Right lung (tissue), 10 donors: ENCODE results near the gene ANO4. TPM values are rescaled to one million over a fixed set of nuclear protein-coding genes. Genes with fewer than 3 reads are reported as not detected.

ENCODE experiments used
- DNase-seq, 2 donors: peaks; one replicate each; pipeline ENCODE4 v3.0.0-alpha.2; 2013
- long read RNA-seq, 8 donors: transcript quantifications; one replicate each; lab custom pipeline, GENCODE V29; 2026
- polyA plus RNA-seq, 5 donors: library from polyadenylated mRNA; unstranded; fragments of 120-200 nt; gene quantifications; one replicate each; pipeline versions ENCODE4 v1.2.1 to v1.2.3, GENCODE V29; 2013; ENCODE audit warnings: inconsistent platforms in 1 of 5, low replicate concordance in 1 of 5; ENCODE audit not compliant: insufficient read length in 5 of 5, insufficient read depth in 1 of 5

The ANO4 gene
- 1 to 10 TPM; 3.6 to 7.0 (median 5.7) TPM for polyA plus RNA-seq
- long read RNA-seq, donor 1: 0 reads
- long read RNA-seq, donor 2, partial matches to known transcripts: 0 of 1 reads
- long read RNA-seq, donor 2, other reads (novel, unspliced or antisense): 0 of 1 reads
- long read RNA-seq, donor 3, partial matches to known transcripts: 0 of 1 reads
- long read RNA-seq, donor 3, other reads (novel, unspliced or antisense): 0 of 1 reads
- long read RNA-seq, donor 4: 0 reads
- long read RNA-seq, donor 5: 0 reads
- long read RNA-seq, donor 6: 0 reads
- long read RNA-seq, donor 7: 0 reads
- long read RNA-seq, donor 8: 0 reads

DNA sequence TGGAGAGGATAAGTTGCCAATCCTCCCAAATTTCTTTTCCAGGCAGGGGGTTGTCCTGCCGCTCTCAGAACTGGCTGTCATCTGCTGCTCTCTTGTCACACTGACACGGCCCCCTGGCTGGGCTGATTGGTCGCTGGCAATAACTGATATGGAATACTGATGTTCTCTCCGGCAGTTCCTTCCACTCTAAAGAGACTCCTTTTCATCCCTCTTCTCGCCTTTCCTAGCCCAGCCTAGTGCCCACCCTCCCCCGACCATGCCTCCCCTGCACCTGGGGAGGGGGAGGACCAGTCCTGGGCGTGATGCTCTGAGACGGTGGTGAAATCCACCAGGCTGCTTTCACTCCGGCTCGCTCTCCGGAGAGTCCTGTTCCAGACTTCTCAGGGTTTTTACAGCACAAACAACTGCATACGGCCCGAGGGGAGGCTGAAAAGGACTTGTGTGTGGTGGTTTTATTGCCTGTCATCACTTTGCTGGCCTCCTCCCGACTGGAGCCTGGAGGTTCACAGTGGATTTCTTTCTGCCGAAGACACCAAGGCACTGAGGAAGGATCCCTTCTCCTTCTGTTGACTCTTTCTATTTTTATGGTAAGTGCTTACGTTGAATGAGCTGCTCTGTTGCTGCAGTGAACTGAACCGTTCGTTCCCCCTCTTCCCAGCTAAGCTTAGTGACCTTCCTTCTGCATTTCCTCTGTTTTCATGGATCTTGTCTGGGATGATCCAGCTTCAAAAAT lies at the start of gene ANO4:
Gene ANO4, plus strand, starts transcription at position 336 of the 733 bp plus-strand sequence. CDS start 107,010 bp downstream, outside the sequence.
- DNase-seq: no peak

DNA sequence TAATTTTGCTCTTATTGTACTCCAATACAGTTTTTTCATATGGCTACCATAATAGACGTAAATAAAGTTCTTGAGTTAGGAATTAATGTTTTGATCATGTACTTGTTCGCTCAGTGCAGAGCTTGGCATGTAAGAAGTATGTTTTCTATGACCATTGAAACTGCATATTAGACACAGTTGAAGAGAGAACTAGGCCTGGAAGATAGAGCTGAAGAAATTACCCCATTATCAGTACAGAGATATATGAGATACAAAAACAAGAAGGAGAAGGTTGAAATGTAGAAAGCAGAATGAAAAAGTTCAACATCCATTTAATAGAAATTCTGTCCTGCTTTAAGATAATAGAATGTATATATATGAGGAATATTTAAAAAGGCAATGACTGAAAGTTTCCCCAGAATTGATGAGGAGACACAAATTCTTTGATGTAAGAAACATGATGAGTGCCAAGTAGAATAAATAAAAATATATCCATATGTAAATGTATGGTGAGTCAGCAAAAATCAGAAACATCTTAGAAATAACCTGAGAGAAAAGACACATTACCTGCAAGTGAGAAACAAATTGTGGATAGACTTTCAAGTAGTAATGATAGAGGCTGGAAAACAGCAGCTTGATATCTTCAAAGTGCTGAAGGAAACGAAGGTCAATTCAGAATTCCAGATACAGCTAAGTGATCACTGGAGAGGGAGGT lies 49.1 kb upstream of the ANO4 start:
- DNase-seq: no peak

DNA sequence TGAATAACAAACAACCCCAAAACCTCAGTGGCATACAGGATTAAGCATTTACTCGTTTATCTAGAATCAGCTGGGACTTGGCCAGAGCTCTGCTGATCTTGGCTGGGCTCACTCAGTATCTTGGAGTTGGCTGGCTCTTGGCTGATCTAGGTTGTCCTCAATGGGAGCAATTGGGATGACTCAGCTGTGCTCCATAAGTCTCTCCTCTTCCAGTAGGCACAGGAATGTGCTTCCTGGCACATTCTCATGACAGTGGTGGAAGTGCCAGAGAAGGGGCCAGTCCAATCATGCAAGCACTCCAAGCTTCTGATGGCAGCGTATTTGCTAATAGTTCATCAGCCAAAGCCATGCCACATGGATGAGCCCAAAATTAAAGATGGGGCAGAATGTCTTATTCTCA lies 41.7 kb upstream of the ANO4 start:
- no peak for DNase-seq

DNA sequence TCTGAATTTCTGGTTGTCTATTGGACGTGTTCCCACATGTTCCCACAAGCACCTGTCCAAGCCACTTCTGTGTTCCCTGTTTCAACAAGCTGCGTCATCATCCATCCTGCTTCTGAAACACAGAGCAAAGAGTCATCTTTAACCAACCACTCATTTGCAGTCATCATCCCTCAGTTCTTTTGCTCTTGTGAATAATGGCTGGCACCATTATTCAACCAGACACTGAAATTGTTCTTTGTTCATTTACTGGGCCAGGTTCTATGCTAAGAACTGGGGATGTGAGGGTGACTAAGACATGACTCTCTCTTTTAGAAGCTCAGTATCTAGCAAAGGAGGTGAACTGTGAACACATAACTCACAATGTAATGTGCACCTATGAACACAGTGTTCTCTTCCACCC lies 40.7 kb upstream of the ANO4 start:
- DNase-seq: no peak

DNA sequence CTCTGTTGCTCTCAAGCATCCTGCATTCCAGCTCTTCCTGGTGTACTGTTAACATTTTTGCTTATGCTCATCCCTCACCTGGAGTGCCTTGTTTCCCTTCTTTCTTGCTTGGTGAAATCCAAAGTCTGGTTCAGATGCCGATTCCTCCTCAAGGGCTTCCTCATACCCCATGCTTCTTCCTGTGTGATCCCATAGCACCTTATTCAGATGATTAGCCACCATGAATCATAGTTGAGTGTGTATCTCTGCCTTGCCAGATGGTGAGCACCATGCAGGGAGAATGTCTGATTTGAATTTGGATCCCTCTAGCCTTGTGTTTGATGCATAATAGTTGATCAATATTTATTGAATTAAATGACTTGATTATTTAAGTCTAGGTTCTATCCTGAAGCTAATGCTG lies 39.4 kb upstream of the ANO4 start:
- DNase-seq: no peak

DNA sequence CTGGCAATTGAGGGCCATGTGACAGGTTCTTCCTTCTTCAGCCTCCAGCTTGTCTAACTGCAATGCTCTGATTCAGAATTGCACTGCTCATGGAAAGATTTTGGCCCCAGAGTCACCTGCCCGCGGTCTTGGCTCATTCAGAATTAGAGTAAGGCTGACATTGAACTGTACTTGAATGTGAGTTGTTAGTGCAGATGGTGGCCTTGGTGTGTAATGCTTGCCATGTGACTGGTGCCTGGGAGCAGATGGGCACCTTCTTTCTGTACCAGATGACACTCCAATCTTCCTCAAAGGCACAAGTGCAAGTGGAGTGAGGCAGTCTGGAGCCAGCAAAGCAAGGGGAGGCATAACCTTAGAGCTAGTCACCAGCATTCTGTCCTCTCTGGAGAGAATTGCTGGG lies 36.5 kb upstream of the ANO4 start:
- no peak for DNase-seq

DNA sequence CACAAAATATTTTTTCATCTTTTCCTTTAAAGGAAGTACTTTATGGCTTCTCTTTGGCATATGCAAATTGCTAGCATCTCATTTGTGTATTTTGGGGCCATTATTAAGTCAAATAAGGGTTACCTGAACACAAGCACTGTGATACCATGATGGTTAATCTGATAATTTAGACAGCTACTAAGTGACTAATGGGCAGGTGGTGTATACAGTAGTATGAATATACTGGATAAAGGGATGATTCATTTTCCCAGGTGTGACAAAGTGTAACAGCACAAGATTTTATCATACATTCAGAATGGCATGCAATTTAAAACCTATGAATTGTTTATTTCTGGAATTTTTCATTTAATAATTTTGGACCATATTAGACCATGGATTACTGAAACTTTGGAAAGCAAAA lies 27.2 kb upstream of the ANO4 start:
- no peak for DNase-seq

DNA sequence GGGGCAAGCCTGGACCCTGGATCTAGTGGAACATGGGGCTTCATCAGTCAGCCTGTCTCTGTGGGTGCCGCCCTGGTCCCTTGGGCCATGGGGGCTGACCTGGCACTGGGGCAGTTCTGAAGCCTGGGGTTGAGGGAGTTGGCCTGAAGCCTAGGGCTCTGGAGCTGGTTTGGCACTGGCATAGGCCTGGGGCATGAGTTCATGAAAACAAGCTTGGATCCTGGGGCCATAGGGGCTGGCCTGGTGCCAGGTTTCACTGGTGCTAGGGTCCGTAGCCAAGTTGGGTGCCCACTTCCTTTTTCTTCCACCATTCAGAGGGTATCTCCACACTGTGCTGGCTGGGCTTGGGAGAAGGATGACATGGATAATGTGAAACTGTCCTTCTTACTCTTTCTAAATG lies 26.6 kb upstream of the ANO4 start:
- DNase-seq: no peak

DNA sequence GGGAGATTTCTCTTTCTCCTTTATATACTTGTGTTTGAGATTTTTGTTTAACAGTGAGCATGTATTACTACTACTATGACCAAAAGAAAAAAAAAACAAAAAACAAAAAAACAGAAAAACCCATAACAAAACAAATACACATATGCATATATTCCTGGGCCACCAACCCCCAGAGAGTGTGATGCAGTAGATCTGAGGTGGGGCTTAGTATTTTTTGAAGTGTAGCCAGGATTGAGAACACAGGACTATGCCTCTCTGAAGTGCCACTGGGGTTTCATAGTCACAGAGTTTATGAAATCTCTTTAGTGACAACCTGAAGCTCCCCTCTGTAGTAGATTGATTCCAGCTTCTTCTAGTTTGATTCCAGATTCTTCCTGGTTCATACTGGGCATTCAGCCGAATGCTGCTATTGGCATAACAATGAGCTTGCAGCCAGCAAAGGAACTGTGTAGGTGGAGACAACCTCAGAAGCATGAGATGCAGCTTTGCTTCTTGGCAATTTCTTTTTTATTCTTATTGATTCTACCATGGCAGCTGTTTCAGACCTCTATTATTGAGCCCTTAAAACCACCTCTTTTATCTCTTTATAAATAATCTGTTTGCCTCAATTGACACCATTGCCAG lies 15.5 kb upstream of the ANO4 start:
- no peak for DNase-seq

DNA sequence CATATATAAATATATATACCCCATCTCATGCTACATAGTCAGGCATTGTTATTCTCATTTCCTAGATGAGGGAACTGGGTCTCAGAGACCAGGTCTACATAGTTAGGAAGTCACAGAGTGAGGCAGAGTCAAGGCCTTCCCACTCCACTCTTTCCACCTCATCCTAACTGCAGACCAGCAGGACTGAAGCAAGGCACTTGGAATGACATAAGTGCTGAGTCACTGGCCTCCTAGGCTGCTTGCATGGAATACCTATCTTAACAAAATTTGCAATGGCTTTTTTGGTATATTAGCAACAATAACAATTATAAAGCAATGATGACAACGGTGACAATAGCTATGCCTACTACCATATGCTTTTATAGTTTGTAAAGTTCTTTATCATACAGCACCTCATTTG lies 5.4 kb upstream of the ANO4 start:
- no peak for DNase-seq

DNA sequence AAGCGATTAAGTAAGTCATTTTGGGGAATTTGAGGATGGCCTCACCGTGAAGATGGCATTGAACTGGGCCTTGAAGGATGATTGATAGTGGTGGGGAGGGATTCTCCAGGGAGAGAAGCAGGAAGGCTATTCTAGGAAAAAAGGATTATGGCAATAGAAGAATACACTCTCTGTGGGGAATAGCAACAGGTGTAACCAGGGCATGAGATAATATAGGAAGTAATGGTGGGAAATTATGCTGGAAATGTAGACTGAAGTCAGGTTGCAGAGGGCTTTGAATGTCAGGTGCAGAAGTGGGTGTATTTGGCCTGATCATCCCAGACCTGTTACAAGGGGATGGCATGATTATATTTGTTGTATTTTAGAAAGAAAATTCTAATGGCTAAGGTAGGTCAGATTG lies 4.6 kb upstream of the ANO4 start:
- no peak for DNase-seq

DNA sequence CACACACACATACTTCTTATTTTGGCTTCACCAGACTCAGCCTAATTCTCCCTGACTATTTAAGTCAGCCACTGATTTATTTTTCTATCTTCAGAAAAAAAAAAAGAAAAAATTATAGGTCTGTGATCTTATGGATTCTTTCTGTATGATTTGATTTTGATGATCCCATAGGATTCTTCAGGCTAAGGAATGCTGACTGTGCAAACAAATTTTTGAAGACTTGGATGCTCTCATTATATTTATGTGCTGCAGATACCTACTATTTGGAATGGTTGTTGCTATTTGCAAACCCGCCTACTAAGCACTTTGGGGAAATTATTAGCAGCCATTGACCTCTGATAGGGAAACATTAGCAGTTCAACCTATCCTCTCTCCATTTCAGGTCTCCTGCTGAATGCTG lies 4.0 kb upstream of the ANO4 start:
- DNase-seq: no peak

DNA sequence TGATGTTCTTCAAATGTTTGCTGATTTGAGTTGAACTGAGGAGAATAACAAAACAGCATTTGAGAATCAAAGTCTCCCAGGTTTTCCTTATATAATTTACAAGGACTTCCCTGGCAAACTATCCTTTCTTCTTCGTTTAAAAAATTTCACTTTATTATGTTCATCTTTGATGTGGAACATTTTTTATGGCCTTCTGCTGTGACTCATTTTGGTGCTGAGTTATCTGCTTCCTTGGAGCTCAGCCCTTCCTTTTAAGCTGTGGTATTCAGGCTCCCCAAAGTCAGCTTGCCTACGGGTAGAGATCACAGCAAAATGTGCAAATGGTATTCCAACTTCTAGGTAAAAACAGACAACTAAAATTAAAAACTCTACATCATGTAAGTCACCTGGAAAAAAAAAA lies 1.4 kb upstream of the ANO4 start:
- DNase-seq: no peak

DNA sequence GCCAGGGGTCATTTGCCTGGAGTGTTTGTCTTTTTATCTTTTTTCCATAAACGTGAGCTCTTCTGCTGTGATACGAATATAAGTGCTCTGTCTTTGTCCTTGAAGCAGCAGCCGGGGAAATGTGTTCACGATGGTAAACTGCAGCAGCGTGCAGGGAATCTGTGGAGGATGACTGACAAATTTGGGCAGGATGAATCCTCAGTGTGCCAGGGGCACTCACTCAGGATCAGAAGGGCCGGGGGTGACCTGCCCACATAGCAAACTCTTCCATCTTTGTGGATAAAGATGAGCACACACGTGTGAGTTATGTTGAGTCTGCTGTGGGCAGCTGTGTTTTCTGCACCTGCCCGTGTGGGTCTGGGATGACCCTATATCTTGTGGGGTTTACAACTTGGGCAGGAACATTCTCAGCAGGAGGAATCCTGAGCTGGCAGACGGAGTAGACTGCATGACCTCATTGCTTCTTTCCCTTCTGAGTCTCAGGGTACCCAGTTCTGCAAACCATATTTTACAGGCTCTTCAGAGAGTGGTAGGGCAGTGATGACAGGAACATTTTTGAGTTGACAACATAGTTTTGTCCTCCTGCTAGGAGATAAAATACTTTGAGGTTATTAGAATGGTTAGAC lies 711 bp downstream of the ANO4 start:
- DNase-seq: no peak

DNA sequence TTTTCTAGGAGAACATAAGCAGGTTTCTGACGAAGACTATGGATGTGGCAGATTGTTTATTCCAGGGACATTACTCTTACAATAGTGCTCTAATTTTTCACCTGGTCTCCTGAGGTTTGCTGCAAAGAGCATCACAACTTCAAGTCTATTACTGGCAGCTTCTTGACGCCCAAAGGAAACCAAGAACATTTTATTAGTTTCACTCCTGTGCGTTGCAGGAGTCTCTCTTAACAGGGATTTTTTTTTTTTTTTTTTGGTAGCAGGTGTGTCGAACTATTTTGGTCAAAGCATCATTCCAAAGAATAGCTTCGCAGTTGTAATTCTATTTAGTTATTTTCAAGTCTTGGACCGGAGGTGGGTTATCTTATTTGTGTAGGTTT lies 1.2 kb downstream of the ANO4 start:
- DNase-seq: no peak

DNA sequence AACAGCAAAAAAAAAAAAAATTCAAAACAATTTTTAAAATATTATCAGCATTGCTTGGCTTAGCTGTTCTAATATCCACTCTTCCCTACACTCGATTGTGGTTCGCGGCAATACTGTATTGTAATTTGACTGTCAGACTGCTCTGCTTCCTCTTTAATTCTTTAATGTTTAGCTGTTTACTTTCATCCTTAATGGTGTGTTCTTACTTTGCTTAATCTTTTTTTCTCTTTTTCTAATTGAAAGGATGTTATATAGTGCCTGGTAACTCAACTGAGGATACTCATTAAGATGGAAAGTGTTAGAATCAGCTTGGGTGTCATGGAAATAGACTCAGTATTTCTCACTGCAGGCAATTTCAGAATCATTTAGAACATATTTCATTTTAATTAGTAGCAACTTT lies 2.0 kb downstream of the ANO4 start:
- no peak for DNase-seq

DNA sequence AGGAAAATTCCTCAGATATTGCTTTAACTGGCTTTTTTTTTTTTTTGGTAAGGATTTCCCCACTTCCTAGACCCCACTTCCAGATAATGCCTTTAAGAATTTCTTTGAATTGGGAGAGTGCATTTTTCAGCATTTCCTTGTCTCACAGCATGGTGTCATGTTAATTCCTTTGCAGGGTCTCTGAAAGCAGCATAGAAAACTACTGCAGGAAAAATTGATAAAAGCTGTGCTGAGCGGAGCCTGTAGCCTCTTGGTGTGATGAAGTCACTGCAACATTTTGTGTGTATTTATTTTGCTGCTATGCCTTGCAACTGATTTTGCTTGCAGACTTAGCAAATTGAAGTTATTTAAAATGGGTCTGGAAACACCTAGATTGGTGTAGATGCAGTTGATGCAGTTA lies 2.7 kb downstream of the ANO4 start:
- no peak for DNase-seq

DNA sequence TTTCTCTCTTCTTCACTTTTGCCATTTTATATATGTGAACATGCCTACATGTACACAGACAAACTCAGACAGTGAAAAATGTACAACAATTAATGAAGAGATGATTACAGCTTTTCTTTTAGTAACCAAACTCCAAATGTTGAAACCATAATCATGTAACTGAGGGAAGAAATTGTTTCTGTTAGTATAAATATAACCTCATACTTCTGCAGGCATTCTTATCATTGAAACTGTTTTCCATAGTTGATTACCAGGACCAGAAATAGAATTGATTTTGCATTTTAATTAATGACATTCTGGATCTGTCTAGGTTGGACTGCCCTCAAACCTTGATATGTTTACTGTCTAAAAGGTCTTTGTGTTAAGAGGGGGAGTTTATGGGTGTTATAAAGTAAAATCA lies 3.2 kb downstream of the ANO4 start:
- DNase-seq: no peak

DNA sequence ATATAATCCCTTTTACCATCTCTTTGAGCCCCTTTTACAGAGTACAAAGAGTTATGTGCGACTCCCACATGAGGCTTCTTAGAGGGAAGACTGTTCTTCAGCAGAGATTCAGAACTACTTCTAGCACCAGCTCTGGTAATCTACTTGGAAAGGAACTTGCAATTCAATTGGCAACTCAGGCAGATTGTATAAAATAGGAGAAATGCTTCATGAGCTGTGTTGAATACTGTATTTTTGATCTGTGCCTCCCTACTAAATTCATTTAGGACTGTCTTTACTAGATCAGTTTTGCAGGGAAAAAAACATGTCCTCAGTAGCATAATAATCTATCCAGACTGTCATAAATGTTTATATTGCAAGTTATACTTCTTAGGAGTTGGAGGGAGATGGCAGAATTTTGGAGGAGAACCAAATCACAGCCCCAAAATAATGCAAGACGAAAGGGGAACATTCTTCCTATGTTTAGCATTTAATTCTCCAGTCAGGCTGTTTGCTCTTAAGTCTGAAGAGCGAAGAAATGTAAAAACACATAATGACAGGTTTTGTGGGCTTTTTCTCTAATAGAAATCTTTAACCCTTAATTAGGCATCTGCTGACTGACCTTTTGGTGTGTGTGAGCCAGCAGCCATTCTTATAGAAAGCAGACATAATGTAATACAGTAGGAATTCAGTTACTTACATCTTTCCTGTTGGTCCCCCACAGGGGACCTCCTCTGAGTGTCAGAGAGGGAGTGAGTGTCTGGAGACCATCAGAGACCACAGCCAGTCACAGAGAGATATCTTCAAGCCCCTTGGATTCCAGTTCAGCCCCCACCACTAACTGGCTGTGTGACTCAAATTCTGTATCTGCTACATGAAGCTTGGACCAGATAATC lies 3.9 kb downstream of the ANO4 start:
- peak; percentile 73 to 76 for DNase-seq

DNA sequence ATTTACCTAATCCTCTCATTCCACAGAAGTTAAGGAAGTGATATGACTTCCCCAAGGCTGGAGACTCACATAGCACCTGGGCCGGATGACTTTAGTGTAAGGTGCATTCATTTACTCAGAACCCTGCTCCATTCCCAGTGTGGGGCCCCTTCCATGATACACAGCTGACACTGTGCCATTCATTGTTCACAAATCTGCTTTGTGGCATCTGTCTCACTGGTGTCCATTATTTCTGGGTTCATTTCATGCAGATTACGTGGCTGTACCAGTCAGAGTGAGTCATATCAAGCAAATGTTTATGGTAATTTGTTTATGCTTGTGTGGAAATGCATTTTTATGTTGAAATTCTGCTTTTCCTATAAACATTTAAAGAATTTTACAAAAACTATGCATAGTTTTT lies 5.2 kb downstream of the ANO4 start:
- DNase-seq: no peak

DNA sequence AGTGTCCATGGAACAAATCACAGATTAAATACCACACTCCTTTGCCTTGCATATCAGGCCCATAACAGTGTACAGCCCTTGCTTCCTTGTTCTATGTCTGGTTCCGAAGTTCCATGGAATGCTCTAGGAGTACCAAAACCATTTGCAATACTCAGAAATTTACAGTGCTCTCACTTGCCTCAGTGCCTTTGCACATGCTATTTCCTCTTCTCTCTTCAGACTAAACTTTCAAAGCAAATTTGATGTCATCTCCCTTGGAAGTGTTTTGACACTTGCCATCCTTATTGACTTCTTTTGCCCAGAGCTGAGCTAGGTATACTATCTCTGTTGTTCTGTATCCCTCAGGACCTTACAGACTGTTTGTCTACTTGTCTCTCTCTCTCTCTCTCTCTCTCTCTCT lies 6.1 kb downstream of the ANO4 start:
- DNase-seq: no peak
